ENCODE data around the gene PDS5B. TPM values are rescaled to one million over a fixed set of nuclear protein-coding genes. Genes with fewer than 3 reads are reported as not detected.

Gene PDS5B
- total and polyA plus RNA-seq, 2 experiments from 2014 or later, result 43.9 to 46.5 TPM

DNA sequence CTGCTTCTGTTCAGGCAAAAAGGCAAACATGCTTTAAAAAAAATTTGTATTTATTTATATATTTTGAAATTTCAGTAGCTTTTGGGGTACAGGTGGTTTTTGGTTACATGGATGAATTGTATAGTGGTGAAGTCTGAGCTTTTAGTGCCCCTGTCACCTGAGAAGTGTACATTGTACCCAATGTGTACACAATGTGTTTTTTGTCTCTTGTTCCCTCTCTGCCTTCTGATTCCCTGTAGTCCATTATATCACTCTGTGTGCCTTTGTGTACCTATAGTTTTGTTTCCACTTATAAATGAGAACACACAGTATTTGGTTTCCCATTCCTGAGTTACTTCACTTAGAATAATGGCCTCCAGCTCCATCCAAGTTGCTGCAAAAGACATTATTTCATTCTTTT, 77.4 kb downstream of the PDS5B start (continued):
- TF ChIP-seq, protein P1, sequence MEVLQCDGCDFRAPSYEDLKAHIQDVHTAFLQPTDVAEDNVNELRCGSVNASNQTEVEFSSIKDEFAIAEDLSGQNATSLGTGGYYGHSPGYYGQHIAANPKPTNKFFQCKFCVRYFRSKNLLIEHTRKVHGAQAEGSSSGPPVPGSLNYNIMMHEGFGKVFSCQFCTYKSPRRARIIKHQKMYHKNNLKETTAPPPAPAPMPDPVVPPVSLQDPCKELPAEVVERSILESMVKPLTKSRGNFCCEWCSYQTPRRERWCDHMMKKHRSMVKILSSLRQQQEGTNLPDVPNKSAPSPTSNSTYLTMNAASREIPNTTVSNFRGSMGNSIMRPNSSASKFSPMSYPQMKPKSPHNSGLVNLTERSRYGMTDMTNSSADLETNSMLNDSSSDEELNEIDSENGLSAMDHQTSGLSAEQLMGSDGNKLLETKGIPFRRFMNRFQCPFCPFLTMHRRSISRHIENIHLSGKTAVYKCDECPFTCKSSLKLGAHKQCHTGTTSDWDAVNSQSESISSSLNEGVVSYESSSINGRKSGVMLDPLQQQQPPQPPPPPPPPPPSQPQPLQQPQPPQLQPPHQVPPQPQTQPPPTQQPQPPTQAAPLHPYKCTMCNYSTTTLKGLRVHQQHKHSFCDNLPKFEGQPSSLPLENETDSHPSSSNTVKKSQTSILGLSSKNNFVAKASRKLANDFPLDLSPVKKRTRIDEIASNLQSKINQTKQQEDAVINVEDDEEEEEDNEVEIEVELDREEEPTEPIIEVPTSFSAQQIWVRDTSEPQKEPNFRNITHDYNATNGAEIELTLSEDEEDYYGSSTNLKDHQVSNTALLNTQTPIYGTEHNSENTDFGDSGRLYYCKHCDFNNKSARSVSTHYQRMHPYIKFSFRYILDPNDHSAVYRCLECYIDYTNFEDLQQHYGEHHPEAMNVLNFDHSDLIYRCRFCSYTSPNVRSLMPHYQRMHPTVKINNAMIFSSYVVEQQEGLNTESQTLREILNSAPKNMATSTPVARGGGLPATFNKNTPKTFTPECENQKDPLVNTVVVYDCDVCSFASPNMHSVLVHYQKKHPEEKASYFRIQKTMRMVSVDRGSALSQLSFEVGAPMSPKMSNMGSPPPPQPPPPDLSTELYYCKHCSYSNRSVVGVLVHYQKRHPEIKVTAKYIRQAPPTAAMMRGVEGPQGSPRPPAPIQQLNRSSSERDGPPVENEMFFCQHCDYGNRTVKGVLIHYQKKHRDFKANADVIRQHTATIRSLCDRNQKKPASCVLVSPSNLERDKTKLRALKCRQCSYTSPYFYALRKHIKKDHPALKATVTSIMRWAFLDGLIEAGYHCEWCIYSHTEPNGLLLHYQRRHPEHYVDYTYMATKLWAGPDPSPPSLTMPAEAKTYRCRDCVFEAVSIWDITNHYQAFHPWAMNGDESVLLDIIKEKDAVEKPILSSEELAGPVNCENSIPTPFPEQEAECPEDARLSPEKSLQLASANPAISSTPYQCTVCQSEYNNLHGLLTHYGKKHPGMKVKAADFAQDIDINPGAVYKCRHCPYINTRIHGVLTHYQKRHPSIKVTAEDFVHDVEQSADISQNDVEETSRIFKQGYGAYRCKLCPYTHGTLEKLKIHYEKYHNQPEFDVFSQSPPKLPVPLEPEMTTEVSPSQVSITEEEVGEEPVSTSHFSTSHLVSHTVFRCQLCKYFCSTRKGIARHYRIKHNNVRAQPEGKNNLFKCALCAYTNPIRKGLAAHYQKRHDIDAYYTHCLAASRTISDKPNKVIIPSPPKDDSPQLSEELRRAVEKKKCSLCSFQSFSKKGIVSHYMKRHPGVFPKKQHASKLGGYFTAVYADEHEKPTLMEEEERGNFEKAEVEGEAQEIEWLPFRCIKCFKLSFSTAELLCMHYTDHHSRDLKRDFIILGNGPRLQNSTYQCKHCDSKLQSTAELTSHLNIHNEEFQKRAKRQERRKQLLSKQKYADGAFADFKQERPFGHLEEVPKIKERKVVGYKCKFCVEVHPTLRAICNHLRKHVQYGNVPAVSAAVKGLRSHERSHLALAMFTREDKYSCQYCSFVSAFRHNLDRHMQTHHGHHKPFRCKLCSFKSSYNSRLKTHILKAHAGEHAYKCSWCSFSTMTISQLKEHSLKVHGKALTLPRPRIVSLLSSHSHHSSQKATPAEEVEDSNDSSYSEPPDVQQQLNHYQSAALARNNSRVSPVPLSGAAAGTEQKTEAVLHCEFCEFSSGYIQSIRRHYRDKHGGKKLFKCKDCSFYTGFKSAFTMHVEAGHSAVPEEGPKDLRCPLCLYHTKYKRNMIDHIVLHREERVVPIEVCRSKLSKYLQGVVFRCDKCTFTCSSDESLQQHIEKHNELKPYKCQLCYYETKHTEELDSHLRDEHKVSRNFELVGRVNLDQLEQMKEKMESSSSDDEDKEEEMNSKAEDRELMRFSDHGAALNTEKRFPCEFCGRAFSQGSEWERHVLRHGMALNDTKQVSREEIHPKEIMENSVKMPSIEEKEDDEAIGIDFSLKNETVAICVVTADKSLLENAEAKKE (CRISPR knock-in tag; IDR thresholded peaks at IDR 0.05), result no peak

GRCh38 chr13:32666990-32667571, 80.8 kb downstream of the PDS5B start:
- Mint-ChIP-seq H3K4me1 (no peaks in the 10 kb centered on the region), H3K27ac (no peak overlapping the region)
- H3K27ac ChIP-seq (ENCODE audit: low read depth), result no peak overlapping the region

More at GRCh38 chr13:32666990-32667571, 80.8 kb downstream of the PDS5B start:
- H2AFZ ChIP-seq, result no peak overlapping the region
- H3K4me3 ChIP-seq, result no peak overlapping the region
- Mint-ChIP-seq H3K27me3 (ENCODE audit: insufficient read depth, low read depth, poor library complexity) (no peaks in the 10 kb centered on the region), H3K9me3 (no peaks in the 10 kb centered on the region), H3K4me3 (no peak overlapping the region), H3K36me3 (ENCODE audit: low read depth) (no peaks in the 10 kb centered on the region; the same call in 2 of the 3 replicates)
- no peak for DNase-seq (ENCODE audit: low spot score)
- H3F3A ChIP-seq (replicated peaks; ENCODE audit: low read depth), result no peaks in the 10 kb centered on the region
- no peaks in the 10 kb centered on the region for H3K4me1 ChIP-seq (ENCODE audit: insufficient read depth)
- ATAC-seq, result no peak
- TF ChIP-seq POLR2AphosphoS5 (IDR thresholded peaks at IDR 0.05; ENCODE audit: low read depth), result no peak
- TF ChIP-seq, protein P2, sequence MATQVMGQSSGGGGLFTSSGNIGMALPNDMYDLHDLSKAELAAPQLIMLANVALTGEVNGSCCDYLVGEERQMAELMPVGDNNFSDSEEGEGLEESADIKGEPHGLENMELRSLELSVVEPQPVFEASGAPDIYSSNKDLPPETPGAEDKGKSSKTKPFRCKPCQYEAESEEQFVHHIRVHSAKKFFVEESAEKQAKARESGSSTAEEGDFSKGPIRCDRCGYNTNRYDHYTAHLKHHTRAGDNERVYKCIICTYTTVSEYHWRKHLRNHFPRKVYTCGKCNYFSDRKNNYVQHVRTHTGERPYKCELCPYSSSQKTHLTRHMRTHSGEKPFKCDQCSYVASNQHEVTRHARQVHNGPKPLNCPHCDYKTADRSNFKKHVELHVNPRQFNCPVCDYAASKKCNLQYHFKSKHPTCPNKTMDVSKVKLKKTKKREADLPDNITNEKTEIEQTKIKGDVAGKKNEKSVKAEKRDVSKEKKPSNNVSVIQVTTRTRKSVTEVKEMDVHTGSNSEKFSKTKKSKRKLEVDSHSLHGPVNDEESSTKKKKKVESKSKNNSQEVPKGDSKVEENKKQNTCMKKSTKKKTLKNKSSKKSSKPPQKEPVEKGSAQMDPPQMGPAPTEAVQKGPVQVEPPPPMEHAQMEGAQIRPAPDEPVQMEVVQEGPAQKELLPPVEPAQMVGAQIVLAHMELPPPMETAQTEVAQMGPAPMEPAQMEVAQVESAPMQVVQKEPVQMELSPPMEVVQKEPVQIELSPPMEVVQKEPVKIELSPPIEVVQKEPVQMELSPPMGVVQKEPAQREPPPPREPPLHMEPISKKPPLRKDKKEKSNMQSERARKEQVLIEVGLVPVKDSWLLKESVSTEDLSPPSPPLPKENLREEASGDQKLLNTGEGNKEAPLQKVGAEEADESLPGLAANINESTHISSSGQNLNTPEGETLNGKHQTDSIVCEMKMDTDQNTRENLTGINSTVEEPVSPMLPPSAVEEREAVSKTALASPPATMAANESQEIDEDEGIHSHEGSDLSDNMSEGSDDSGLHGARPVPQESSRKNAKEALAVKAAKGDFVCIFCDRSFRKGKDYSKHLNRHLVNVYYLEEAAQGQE (IDR thresholded peaks at IDR 0.05; ENCODE audit: unreplicated experiment), result no peak
- TF ChIP-seq CREB1 (CRISPR knock-in tag; IDR thresholded peaks at IDR 0.05; ENCODE audit: low read depth), result no peak
- TF ChIP-seq EZH2phosphoT487 (IDR thresholded peaks at IDR 0.05; ENCODE audit: unreplicated experiment), result no peak
- no peaks in the 10 kb centered on the region for H4K20me1 ChIP-seq (replicated peaks; ENCODE audit: insufficient read depth)
- no peaks in the 10 kb centered on the region for H3K79me2 ChIP-seq (replicated peaks; ENCODE audit: insufficient read depth)
- H3K36me3 ChIP-seq (ENCODE audit: insufficient read depth), result no peaks in the 10 kb centered on the region
- H3K4me2 ChIP-seq, result no peak overlapping the region
- no peaks in the 10 kb centered on the region for H3K27me3 ChIP-seq (ENCODE audit: insufficient read depth)
- H3K9me2 ChIP-seq (ENCODE audit: insufficient read depth), result no peaks in the 10 kb centered on the region

Data from GM23338 (cell line).